CD14-positive monocyte (primary cell): Measurements from ENCODE around the gene SGPL1. TPM values are rescaled to one million over a fixed set of nuclear protein-coding genes. Genes with fewer than 3 reads are reported as not detected.
"Not testable (repeated sequence)": the region's sequence is repeated elsewhere in the genome, so short reads cannot be mapped to it uniquely, and the experiment has no call there.

ENCODE experiments used
- DNase-seq, 3 donors: peaks; one replicate each; pipeline ENCODE4 v3.0.0-alpha.2; 2011 to 2022
- H2AFZ ChIP-seq: 2 replicates; pipeline ENCODE4 v1.6.0; 2012; ENCODE audit warnings: mild to moderate bottlenecking, low read depth, low read length, inconsistent platforms; ENCODE audit not compliant: insufficient read depth, poor library complexity, severe bottlenecking
- H3K27ac ChIP-seq, 2 donors: 1 replicate in 1 of 2; 2 replicates in 1 of 2; pipeline ENCODE4 v1.5.1; 2012 to 2013; ENCODE audit warnings: low read length in 2 of 2, control low read depth in 1 of 2, inconsistent platforms in 1 of 2, low read depth in 1 of 2, mild to moderate bottlenecking in 1 of 2
- H3K27me3 ChIP-seq, 2 donors: one replicate each; pipeline versions ENCODE4 v1.6.0 to v1.6.1; 2011 to 2013; ENCODE audit warnings: low read length in 2 of 2; ENCODE audit not compliant: control insufficient read depth in 2 of 2, insufficient read depth in 2 of 2
- H3K36me3 ChIP-seq, 2 donors: replicated peaks in 1 of 2; 1 replicate in 1 of 2; 2 replicates in 1 of 2; pipeline versions ENCODE4 v1.5.1 to v1.6.1; 2012 to 2013; ENCODE audit warnings: low read length in 2 of 2, control low read depth in 1 of 2, inconsistent platforms in 1 of 2, mild to moderate bottlenecking in 1 of 2; ENCODE audit not compliant: insufficient read depth in 2 of 2, control insufficient read depth in 1 of 2
- H3K4me1 ChIP-seq, 2 donors: 1 replicate in 1 of 2; 2 replicates in 1 of 2; pipeline versions ENCODE4 v1.5.1 to v1.6.1; 2012 to 2013; ENCODE audit warnings: low read length in 2 of 2, control low read depth in 1 of 2, inconsistent platforms in 1 of 2, mild to moderate bottlenecking in 1 of 2, moderate library complexity in 1 of 2; ENCODE audit not compliant: insufficient read depth in 2 of 2, control insufficient read depth in 1 of 2
- H3K4me2 ChIP-seq: replicated peaks from 2 replicates; pipeline ENCODE3; 2012; ENCODE audit warnings: low read length, moderate library complexity, mild to moderate bottlenecking; ENCODE audit not compliant: poor library complexity, severe bottlenecking; ENCODE audit errors: extremely low read depth
- H3K4me3 ChIP-seq, 3 experiments: fragments of 200-600 bp in 1 of 3; sonication (generic) in 1 of 3; replicated peaks in 1 of 3; 1 replicate in 2 of 3; 2 replicates in 1 of 3; pipeline ENCODE4 v1.5.1; 2011 to 2013; ENCODE audit warnings: low read length in 3 of 3, mild to moderate bottlenecking in 3 of 3, control low read depth in 2 of 3, low read depth in 2 of 3, inconsistent platforms in 1 of 3, moderate library complexity in 1 of 3
- H3K79me2 ChIP-seq: 2 replicates; pipeline ENCODE4 v1.6.0; 2012; ENCODE audit warnings: mild to moderate bottlenecking, control low read depth, inconsistent platforms, low read length, moderate library complexity; ENCODE audit not compliant: insufficient read depth
- H3K9ac ChIP-seq: 2 replicates; pipeline ENCODE4 v1.6.0; 2017; ENCODE audit warnings: low read length, mild to moderate bottlenecking; ENCODE audit not compliant: insufficient read depth, poor library complexity, severe bottlenecking
- H3K9me3 ChIP-seq, 2 donors: replicated peaks in 1 of 2; 1 replicate in 1 of 2; 2 replicates in 1 of 2; pipeline versions ENCODE4 v1.5.1 to v1.6.1; 2012 to 2013; ENCODE audit warnings: low read length in 2 of 2, control low read depth in 1 of 2; ENCODE audit not compliant: control insufficient read depth in 1 of 2, insufficient read depth in 1 of 2
- H4K20me1 ChIP-seq: 2 replicates; pipeline ENCODE4 v1.6.0; 2012; ENCODE audit warnings: mild to moderate bottlenecking, low read length, control low read depth, moderate library complexity; ENCODE audit not compliant: insufficient read depth
- H3K27ac Mint-ChIP-seq, 7 donors: one replicate each; pipeline ENCODE4 v1.8.0; 2020; ENCODE audit warnings: mild to moderate bottlenecking in 7 of 7, mixed read lengths in 7 of 7, moderate library complexity in 6 of 7, inconsistent platforms in 2 of 7
- H3K27me3 Mint-ChIP-seq, 3 donors: one replicate each; pipeline ENCODE4 v1.8.0; 2021 to 2022; ENCODE audit warnings: low read depth in 3 of 3, mild to moderate bottlenecking in 3 of 3, mixed read lengths in 3 of 3, moderate library complexity in 3 of 3, inconsistent platforms in 1 of 3
- H3K36me3 Mint-ChIP-seq, 2 donors: one replicate each; pipeline ENCODE4 v1.8.0; 2020; ENCODE audit warnings: mixed read lengths in 2 of 2, inconsistent platforms in 1 of 2, mild to moderate bottlenecking in 1 of 2
- H3K4me1 Mint-ChIP-seq: one replicate; pipeline ENCODE4 v1.8.0; 2020; ENCODE audit warnings: mild to moderate bottlenecking, mixed read lengths
- H3K4me3 Mint-ChIP-seq, 2 donors: one replicate each; pipeline ENCODE4 v1.8.0; 2020; ENCODE audit warnings: mild to moderate bottlenecking in 2 of 2, mixed read lengths in 2 of 2, moderate library complexity in 1 of 2
- H3K9me3 Mint-ChIP-seq, 7 donors: one replicate each; pipeline ENCODE4 v1.8.0; 2020 to 2022; ENCODE audit warnings: mixed read lengths in 7 of 7, mild to moderate bottlenecking in 6 of 7, moderate library complexity in 6 of 7, inconsistent platforms in 2 of 7
- CTCF ChIP-seq: fragments of 200-600 bp; IDR thresholded peaks from one replicate; pipeline ENCODE4 v1.8.0; 2022; ENCODE audit warnings: antibody characterized with exemption, mild to moderate bottlenecking
- WGBS: methylation state at CpG from one replicate; pipeline ENCODE4 v1.1.5; 2013; ENCODE audit warnings: missing lambda C conversion rate; ENCODE audit not compliant: insufficient coverage; 5-methylcytosine and 5-hydroxymethylcytosine counted together
- intact Hi-C, 2 donors: fragments of 100-400 bp; cut with micrococcal nuclease; formaldehyde crosslinking; loops; one replicate each; pipeline versions ENCODE4 v1.15.0 to v1.15.1; 2023
- polyA plus RNA-seq, 3 donors: library from polyadenylated mRNA; depleted of rRNA in 1 of 3; unstranded in 2 of 3; stranded (reverse) in 1 of 3; fragments of 300-500 nt in 2 of 3; fragments of >200 nt in 1 of 3; fragmentation: Illumina TruSeq in 2 of 3; gene quantifications; 1 replicate in 2 of 3; 2 replicates in 1 of 3; pipeline ENCODE4 v1.2.3, GENCODE V29; 2012 to 2021

Gene SGPL1
- polyA plus RNA-seq, 3 donors = 16.6 to 26.8 (median 26.1) TPM

DNA sequence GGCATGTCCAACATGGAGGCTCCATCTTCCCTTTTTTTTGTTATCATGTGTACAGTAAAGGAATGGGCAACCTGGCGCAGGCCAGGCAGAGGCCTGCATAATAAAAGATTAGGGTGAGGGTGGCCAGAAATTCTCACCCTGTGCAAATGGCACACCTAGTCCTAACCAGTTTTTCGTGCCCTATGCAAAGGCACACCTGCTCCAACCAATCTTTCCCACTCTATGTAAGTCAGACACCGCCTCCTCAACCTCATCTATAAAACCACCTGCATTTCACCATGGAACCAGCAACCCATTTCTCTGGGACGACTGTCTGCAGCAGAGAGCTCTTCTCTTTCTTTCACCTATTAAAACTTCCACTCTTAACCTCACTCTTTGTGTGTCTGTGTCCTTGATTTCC lies 46.6 kb upstream of the SGPL1 start:
- DNase-seq = no peak
- no peak overlapping the region for H3K9ac ChIP-seq
- peaks cover 10 to 13% of the 10 kb centered on the region in 2 donors for H3K9me3 ChIP-seq
- no peaks in the 10 kb centered on the region for H3K27me3 ChIP-seq
- no peaks in the 10 kb centered on the region for H4K20me1 ChIP-seq
- H3K27ac ChIP-seq = no peak overlapping the region
- H3K4me1 ChIP-seq = no peaks in the 10 kb centered on the region
- no peak overlapping the region for H3K4me3 ChIP-seq
- H3K36me3 Mint-ChIP-seq = peaks cover 0 to 2% of the 10 kb centered on the region in 2 donors
- H2AFZ ChIP-seq = no peak overlapping the region
- H3K9me3 Mint-ChIP-seq = peaks cover 11 to 23% (median 16%) of the 10 kb centered on the region in 7 donors
- H3K36me3 ChIP-seq = no peaks in the 10 kb centered on the region
- H3K4me3 Mint-ChIP-seq = no peak overlapping the region
- H3K27ac Mint-ChIP-seq = no peak overlapping the region
- H3K4me2 ChIP-seq = no peak overlapping the region
- no peaks in the 10 kb centered on the region for H3K4me1 Mint-ChIP-seq
- WGBS = 78% methylated on average over 3 of the region's 4 CpGs
- H3K27me3 Mint-ChIP-seq = peaks cover 0 to 8% (median 3%) of the 10 kb centered on the region in 3 donors
- no peaks in the 10 kb centered on the region for H3K79me2 ChIP-seq
- TF ChIP-seq CTCF = no peak
- intact Hi-C loops = no loop called here

DNA sequence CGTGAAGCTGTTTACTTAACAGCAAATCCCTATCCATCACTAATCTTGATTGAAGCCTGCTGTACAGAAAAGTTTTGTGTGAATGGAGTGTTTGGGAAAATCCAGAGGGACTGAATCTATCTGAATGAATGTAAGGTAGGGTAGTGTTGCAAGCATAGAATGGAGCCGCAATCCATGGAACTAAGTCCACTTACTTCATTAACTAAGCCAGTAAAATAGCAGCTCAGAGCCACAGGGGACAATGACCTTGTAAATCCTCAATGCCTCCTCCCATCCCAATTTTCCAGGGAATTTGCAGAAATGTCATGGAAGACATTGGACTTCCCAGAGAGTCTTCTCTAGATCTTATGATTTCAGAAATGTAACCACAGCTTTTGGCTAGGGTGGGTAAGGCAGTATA lies 45.7 kb upstream of the SGPL1 start:
- Histone ChIP-seq H2AFZ (no peak overlapping the region), H3K4me2 (no peak overlapping the region), H3K27ac (no peak overlapping the region), H4K20me1 (no peaks in the 10 kb centered on the region), H3K9ac (no peak overlapping the region), H3K9me3 (peaks cover 10 to 13% of the 10 kb centered on the region in 2 donors), H3K79me2 (no peaks in the 10 kb centered on the region), H3K27me3 (no peaks in the 10 kb centered on the region), H3K36me3 (no peaks in the 10 kb centered on the region), H3K4me3 (no peak overlapping the region), H3K4me1 (no peaks in the 10 kb centered on the region)
- Mint-ChIP-seq H3K36me3 (peaks cover 0 to 2% of the 10 kb centered on the region in 2 donors), H3K4me3 (no peak overlapping the region), H3K27me3 (peaks cover 1 to 8% (median 3%) of the 10 kb centered on the region in 3 donors), H3K9me3 (peaks cover 11 to 23% (median 16%) of the 10 kb centered on the region in 7 donors), H3K27ac (no peak overlapping the region), H3K4me1 (no peaks in the 10 kb centered on the region)
- TF ChIP-seq CTCF = no peak
- intact Hi-C loops = no loop called here
- no CpG with 5 or more reads among the region's 2 CpGs for WGBS
- DNase-seq = no peak

DNA sequence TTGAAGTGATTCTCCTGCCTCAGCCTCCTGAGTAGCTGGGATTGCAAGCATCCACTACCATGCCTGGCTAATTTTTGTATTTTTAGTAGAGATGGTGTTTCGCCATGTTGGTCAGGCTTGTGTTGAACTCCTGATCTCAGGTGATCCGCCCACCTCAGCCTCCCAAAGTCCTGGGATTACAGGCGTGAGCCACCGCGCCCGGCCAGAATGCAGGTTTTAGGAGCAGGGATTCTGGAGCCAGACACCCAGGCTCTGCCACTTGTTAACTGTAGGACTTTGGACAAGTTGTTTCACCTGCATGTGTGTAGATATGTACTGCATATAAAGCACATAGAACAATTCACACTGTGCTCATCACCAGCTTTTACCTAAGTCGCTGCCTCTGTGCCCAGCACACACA lies 45.2 kb upstream of the SGPL1 start:
- intact Hi-C loops, H3K27ac Mint-ChIP-seq: not testable (repeated sequence)
- 92% methylated on average over 6 of the region's 7 CpGs for WGBS

More for the DNA sequence above, 45.2 kb upstream of the SGPL1 start:
- not testable (repeated sequence) for H3K4me1 ChIP-seq, H3K36me3 Mint-ChIP-seq, H3K79me2 ChIP-seq, H3K27me3 ChIP-seq, H3K4me1 Mint-ChIP-seq, H3K4me3 Mint-ChIP-seq, H3K36me3 ChIP-seq, H3K27me3 Mint-ChIP-seq, DNase-seq, H3K4me3 ChIP-seq, H4K20me1 ChIP-seq, H2AFZ ChIP-seq, H3K9ac ChIP-seq, H3K27ac ChIP-seq, H3K4me2 ChIP-seq
- peaks cover 11 to 20% (median 15%) of the 10 kb centered on the region in 7 donors for H3K9me3 Mint-ChIP-seq
- peaks cover 10% of the 10 kb centered on the region in 2 donors for H3K9me3 ChIP-seq
